Mesothelial cell of epicardium (in vitro differentiated cells): ENCODE data around the gene GET3. TPM values are rescaled to one million over a fixed set of nuclear protein-coding genes. Genes with fewer than 3 reads are reported as not detected.

Source experiments
- DNase-seq, 2 experiments: peaks; one replicate each; pipeline ENCODE4 v3.0.0; 2021; ENCODE audit warnings: low spot score in 2 of 2; ENCODE audit not compliant: unreplicated experiment in 2 of 2
- H3K27ac Mint-ChIP-seq: 2 replicates; pipeline ENCODE4 v1.8.0; 2021; ENCODE audit warnings: mixed read lengths
- H3K27me3 Mint-ChIP-seq: 2 replicates; pipeline ENCODE4 v1.8.0; 2021; ENCODE audit warnings: low read depth, mixed read lengths
- H3K36me3 Mint-ChIP-seq: 2 replicates; pipeline ENCODE4 v1.8.0; 2021; ENCODE audit warnings: mixed read lengths
- H3K4me1 Mint-ChIP-seq: 2 replicates; pipeline ENCODE4 v1.8.0; 2021; ENCODE audit warnings: mixed read lengths
- H3K4me3 Mint-ChIP-seq: 2 replicates; pipeline ENCODE4 v1.8.0; 2021; ENCODE audit warnings: mild to moderate bottlenecking, moderate library complexity, mixed read lengths
- H3K9me3 Mint-ChIP-seq: 2 replicates; pipeline ENCODE4 v1.8.0; 2021; ENCODE audit warnings: mixed read lengths
- CTCF ChIP-seq: fragments of 200-600 bp; sonication (generic); IDR thresholded peaks from one replicate; pipeline ENCODE4 v1.5.0; 2021; ENCODE audit warnings: antibody characterized with exemption; ENCODE audit not compliant: unreplicated experiment
- total RNA-seq: library from RNA; stranded (reverse); gene quantifications from 3 replicates; pipeline ENCODE4 v1.2.1, GENCODE V29; 2021

GET3 gene
- total RNA-seq, 1 donor from 2014 or later, result 46.9 TPM

DNA sequence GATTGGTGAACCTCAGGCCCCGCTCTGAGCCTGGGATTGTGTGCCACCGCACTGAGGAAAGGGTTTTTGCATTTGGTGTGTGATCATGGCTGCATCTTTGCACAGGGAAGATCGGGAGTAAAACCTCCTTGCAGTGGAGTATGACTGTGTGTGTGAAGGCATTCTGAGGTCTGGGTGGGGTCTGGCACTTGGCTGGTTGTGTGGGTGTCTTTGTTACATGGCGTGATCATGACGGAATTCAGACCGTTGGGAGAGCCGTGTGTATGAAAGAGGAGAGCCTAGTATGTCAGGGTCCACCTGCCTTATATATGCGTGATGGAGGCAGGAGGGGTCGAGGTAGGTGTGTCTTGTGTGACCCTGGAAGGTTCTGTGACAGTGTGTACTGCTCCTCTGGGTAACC is 13.6 kb downstream of the GET3 start:
- Mint-ChIP-seq H3K4me1 (no peaks in the 10 kb centered on the region), H3K36me3 (peaks cover 16% of the 10 kb centered on the region), H3K27ac (no peak overlapping the region), H3K4me3 (no peak overlapping the region), H3K27me3 (peaks cover 56% of the 10 kb centered on the region), H3K9me3 (peaks cover 6% of the 10 kb centered on the region)
- DNase-seq, result no peak
- TF ChIP-seq CTCF, result no peak

DNA sequence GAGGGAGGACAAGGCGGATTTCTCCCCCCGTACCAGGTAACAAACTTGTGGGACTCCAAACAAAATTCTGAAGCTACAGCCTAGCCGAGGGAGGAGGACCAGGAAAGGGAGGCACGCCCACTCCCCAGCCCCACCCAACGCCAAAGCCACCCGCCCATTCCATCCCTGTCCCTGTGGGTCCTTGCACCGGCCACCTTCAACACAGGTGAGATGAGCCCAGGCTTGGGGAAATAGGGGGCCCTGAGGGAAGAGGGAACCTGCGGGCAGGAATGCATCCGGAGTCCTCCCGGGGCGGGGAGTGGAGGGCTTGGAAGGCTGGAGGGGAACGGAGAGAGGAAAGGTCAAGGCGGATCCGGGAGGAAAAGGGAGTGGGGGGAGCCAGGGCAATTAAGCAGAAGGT is 14.3 kb downstream of the GET3 start, which contains the start of gene BEST2:
BEST2 (plus strand) TSS at position 157 of the 400 bp plus-strand sequence. CDS start 802 bp downstream, outside the sequence.
- no peak within 1 kb of the TSS for H3K27ac Mint-ChIP-seq
- no peak for DNase-seq
- H3K27me3 Mint-ChIP-seq, result peaks cover 61% of the 10 kb centered on the region
- no peak for TF ChIP-seq CTCF
- no peaks in the 10 kb centered on the region for H3K4me1 Mint-ChIP-seq
- H3K4me3 Mint-ChIP-seq, result no peak within 1 kb of the TSS
- H3K36me3 Mint-ChIP-seq, result peaks cover 13% of the 10 kb centered on the region
- peaks cover 6% of the 10 kb centered on the region for H3K9me3 Mint-ChIP-seq

DNA sequence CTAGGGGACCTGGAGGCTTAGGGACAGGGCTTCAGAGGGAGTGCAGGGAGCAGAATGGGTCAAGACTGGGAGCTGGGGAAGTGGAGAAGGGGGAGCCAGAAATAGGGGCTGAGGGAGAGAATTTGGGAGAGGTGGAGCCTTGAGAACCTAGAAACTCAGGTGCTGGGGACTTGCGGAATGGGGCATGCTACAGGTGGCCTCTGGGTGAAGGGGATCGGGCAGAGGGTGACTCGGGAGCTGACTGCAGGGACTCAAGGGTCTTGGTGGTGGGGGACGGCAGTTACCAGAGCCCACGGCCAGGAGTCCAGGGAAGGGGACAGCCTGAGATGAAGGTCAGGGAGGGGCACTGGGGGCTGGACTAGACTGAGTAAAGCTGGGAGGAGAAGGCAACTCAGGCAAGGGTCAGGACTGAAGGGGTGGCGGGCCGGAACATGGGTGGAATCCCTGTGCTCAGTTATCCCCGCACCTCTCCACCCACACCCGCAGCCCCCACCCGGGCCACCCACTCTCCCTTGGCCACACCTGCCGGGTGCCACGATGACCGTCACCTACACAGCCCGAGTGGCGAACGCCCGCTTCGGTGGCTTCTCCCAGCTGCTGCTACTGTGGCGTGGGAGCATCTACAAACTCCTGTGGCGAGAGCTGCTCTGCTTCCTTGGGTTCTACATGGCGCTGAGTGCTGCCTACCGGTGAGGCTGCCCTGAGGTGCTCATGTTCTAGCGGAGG is 14.9 kb downstream of the GET3 start:
- no peak for TF ChIP-seq CTCF
- DNase-seq, result no peak
- Mint-ChIP-seq H3K36me3 (peaks cover 12% of the 10 kb centered on the region), H3K27me3 (peaks cover 61% of the 10 kb centered on the region), H3K4me3 (no peak overlapping the region), H3K9me3 (peaks cover 6% of the 10 kb centered on the region), H3K27ac (no peak overlapping the region), H3K4me1 (no peaks in the 10 kb centered on the region)

DNA sequence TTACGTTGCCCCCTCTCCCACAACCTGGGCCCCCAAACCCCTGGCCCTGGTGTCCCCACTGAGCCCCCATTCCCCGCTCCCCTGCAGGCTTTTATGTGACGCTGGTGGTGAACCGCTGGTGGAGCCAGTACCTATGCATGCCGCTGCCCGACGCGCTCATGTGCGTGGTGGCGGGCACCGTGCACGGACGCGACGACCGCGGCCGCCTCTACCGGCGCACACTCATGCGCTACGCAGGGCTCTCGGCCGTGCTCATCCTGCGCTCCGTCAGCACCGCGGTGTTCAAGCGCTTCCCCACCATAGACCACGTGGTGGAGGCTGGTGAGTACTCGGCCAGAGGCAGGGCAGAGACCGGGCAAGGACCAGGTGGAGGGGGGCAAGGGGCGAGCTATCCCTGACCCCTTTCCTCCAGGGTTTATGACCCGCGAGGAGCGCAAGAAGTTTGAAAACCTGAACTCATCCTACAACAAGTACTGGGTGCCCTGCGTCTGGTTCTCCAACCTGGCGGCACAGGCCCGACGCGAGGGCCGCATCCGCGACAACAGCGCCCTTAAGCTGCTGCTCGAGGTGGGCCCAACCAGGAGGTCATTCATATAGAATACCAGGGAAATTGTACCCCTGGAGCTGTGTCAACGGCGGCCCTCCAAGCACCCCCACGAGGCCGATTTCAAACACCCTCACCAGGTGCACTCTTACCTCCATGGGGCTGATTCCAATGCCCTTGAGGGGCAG is 17.3 kb downstream of the GET3 start:
- Mint-ChIP-seq H3K4me1 (peaks cover 2% of the 10 kb centered on the region), H3K4me3 (no peak overlapping the region), H3K27ac (no peak overlapping the region), H3K27me3 (peaks cover 51% of the 10 kb centered on the region), H3K36me3 (no peaks in the 10 kb centered on the region), H3K9me3 (no peaks in the 10 kb centered on the region)
- no peak for TF ChIP-seq CTCF
- no peak for DNase-seq

DNA sequence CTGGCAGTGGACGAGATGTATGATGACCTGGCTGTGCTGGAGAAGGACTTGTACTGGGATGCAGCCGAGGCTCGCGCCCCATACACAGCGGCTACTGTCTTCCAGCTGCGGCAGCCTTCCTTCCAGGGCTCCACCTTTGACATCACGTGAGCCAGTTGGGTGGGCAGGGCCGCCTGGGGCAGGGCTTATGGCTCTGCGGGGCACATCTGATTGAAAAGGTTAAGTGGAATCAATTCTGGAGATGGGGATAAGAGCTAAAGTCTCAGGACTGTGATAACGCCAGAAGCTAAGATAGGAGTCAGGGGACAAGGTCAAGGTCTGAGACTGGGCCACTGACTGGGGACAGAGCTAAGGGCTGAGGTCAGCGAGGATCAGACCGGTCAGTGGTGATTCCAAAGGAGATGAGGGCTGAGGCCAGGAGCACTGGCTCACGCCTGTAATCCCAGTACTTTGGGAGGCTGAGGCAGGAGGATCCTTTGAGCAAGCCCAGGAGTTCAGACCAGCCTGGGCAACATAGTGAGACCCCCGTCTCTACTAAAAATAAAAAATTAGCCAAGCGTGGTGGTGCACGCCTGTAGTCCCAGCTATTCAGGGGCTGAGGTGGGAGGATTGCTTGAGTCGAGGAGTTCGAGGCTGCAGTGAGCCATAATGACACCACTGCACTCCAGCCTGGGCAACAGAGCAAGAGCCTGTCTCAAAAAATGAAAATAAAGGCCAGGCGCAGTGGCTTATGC is 19.0 kb downstream of the GET3 start:
- Mint-ChIP-seq H3K27me3 (peaks cover 34% of the 10 kb centered on the region), H3K36me3 (peaks cover 3% of the 10 kb centered on the region), H3K9me3 (no peaks in the 10 kb centered on the region), H3K4me3 (peak overlapping the region; percentile 26), H3K4me1 (peaks cover 2% of the 10 kb centered on the region), H3K27ac (no peak overlapping the region)
- no peak for DNase-seq
- no peak for TF ChIP-seq CTCF
